ENCODE measurements around the gene TYK2. TPM values are rescaled to one million over a fixed set of nuclear protein-coding genes. Genes with fewer than 3 reads are reported as not detected.

TYK2 gene
- total and polyA plus RNA-seq, 2 of the 4 experiments (the other 2 are of a cell fraction), result 40.9 to 97.9 TPM

DNA sequence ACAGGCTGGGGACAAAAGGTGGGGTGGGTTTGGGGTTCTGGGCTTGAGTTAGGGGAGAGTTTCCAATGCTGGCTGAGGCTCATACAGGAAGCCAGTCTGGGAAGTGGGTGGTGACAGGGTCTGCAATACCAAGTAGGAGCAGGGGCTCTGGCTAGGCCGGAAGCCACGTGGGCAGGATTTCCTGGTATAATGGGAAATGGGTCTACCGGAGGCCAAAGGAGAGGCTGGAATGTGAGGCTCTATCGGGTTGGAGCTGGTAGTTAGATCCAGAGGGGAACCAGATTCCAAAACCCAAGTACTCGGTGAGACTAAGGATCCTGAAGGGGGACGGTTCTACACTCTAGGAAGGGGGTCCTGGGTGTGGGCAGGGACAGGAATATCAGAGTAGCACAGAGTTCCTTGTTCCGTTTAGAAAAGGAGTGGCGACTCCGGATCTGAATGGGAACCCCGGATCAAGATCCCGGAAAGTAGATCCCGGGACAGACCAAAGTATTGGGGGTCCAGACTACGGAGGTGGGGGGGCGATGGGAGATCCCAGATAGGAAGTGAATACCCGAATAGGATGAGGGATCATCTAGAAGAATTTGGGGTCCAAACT, 22.2 kb upstream of the TYK2 start:
- TF ChIP-seq, protein P1, sequence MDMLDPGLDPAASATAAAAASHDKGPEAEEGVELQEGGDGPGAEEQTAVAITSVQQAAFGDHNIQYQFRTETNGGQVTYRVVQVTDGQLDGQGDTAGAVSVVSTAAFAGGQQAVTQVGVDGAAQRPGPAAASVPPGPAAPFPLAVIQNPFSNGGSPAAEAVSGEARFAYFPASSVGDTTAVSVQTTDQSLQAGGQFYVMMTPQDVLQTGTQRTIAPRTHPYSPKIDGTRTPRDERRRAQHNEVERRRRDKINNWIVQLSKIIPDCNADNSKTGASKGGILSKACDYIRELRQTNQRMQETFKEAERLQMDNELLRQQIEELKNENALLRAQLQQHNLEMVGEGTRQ (IDR thresholded peaks at IDR 0.05; ENCODE audit: low read depth, low read length), result peak; percentile 66
- TF ChIP-seq MXI1 (IDR thresholded peaks at IDR 0.05; ENCODE audit: borderline replicate concordance, low read depth, low read length) (peak; percentile 65; the same call in 1 of the 2 replicates), SMC3 (IDR thresholded peaks at IDR 0.05; ENCODE audit: low read depth, low read length) (no peak)
- intact Hi-C loops (cut with micrococcal nuclease) (loop anchor here (10.0 kb wide), 1 partner anchor 292 kb away; no protein-coding TSS in a partner anchor), in situ Hi-C loops (cut with MboI; ENCODE audit: low sequenced_read_pairs) (no loop called here), dilution Hi-C loops (cut with HindIII; ENCODE audit: low sequenced_read_pairs, unreplicated experiment) (no loop called here)
- peak overlapping the region; percentile 96 for H3K23ac ChIP-seq (ENCODE audit: low read depth, low read length)
- no peak overlapping the region for H2BK15ac ChIP-seq (ENCODE audit: low read depth, low read length)
- peak overlapping the region; percentile 64 for H3K56ac ChIP-seq (ENCODE audit: extremely low read depth, insufficient read depth, low read length)
- H4K8ac ChIP-seq (ENCODE audit: low read depth in 2 of 2, low read length in 2 of 2), result peak overlapping the region; percentile 25 to 95; a peak in 3 of 4 replicates
- no peak overlapping the region for H3K18ac ChIP-seq (ENCODE audit: low read depth, low read length)
- H3K9ac ChIP-seq (ENCODE audit: low read depth, low read length), result peak overlapping the region; percentile 95
- peak overlapping the region; percentile 95 for H2AK9ac ChIP-seq (replicated peaks; ENCODE audit: low read depth, low read length, poor library complexity)
- H3K27ac ChIP-seq (ENCODE audit: insufficient read depth, low read length), result peak overlapping the region; percentile 95
- peaks cover 50% of the 10 kb centered on the region for H4K20me1 ChIP-seq (ENCODE audit: insufficient read depth, low read length)
- WGBS, 2 experiments (ENCODE audit: extremely low coverage in 2 of 2, insufficient read length in 1 of 2), result 6% methylated on average over 9 of the region's 15 CpGs; no CpG with 5 or more reads in 1 of the 2 experiments
- peak overlapping the region; percentile 64 for H2BK5ac ChIP-seq (ENCODE audit: low read depth, low read length, poor library complexity, severe bottlenecking)
- H3K9me1 ChIP-seq (ENCODE audit: insufficient read depth, low read length), result 0 out of 2 replicates have a peak, but pooled peaks cover 2% of the 10 kb centered on the region
- peaks cover 15 to 40% of the 10 kb centered on the region in 2 experiments; a peak in 3 of 4 replicates for H3K79me1 ChIP-seq (ENCODE audit: low read depth in 1 of 2, low read length in 2 of 2)
- H3K4me3 ChIP-seq (ENCODE audit: insufficient read depth, low read depth, low read length), result peak overlapping the region; percentile 98
- H2BK120ac ChIP-seq (ENCODE audit: low read depth, low read length), result peak overlapping the region; percentile 3; the same call in 1 of the 2 replicates
- peak overlapping the region; percentile 96 for H3K14ac ChIP-seq (replicated peaks; ENCODE audit: low read depth, low read length)
- peak overlapping the region; percentile 40; the same call in 1 of the 2 replicates for H4K5ac ChIP-seq (ENCODE audit: low read depth, low read length)
- H3K4me2 ChIP-seq (ENCODE audit: low read depth, low read length), result peak overlapping the region; percentile 98
- ChIA-PET POLR2A (ENCODE audit: unreplicated experiment) (no interaction called here), CTCF (interaction anchor here (0.6 to 5.9 kb wide), 3 partner anchors 15 to 29 kb away, joined by 3 to 37 read pairs (median 3); partner anchors contain the start of gene TYK2)
- H4K91ac ChIP-seq (ENCODE audit: insufficient read depth, low read depth, low read length), result peak overlapping the region; percentile 62
- ATAC-seq (ENCODE audit: low read depth), result no peak
- DNase-seq, result no peak
- no peaks in the 10 kb centered on the region for H3K27me3 ChIP-seq (ENCODE audit: control insufficient read depth, insufficient read depth, low read length)
- peaks cover 11% of the 10 kb centered on the region for H3K36me3 ChIP-seq (ENCODE audit: control insufficient read depth, insufficient read depth, low read length)
- H2AFZ ChIP-seq (replicated peaks; ENCODE audit: low read length, poor library complexity), result peak overlapping the region; percentile 68
- H2AK5ac ChIP-seq (ENCODE audit: low read depth, low read length), result peak overlapping the region; percentile 76
- peaks cover 4% of the 10 kb centered on the region for H3K4me1 ChIP-seq (ENCODE audit: control insufficient read depth, insufficient read depth, low read length)
- H3K9me3 ChIP-seq (ENCODE audit: control insufficient read depth, insufficient read depth, low read length), result no peaks in the 10 kb centered on the region
- peak overlapping the region; percentile 92 for H3K4ac ChIP-seq (ENCODE audit: low read depth, low read length)
- no TSS peak for BruUV-seq (replicated peaks)
- H2BK20ac ChIP-seq (ENCODE audit: low read depth, low read length), result no peak overlapping the region

Data from IMR-90 (cell line).